Stimulated activated CD4-positive, alpha-beta T cell treated with anti-CD3 and anti-CD28 coated beads, Interleukin-1b, Interleukin-23, amount 100 ng/mL, for 1 hour (primary cell): ENCODE results near the gene APOE.
"Not testable (repeated sequence)": the region's sequence is repeated elsewhere in the genome, so short reads cannot be mapped to it uniquely, and the experiment has no call there.

Source experiments
- DNase-seq, 2 donors: peaks; one replicate each; pipeline ENCODE4 v3.0.0-alpha.2; 2020; ENCODE audit warnings: low read depth in 2 of 2

Gene APOE

DNA sequence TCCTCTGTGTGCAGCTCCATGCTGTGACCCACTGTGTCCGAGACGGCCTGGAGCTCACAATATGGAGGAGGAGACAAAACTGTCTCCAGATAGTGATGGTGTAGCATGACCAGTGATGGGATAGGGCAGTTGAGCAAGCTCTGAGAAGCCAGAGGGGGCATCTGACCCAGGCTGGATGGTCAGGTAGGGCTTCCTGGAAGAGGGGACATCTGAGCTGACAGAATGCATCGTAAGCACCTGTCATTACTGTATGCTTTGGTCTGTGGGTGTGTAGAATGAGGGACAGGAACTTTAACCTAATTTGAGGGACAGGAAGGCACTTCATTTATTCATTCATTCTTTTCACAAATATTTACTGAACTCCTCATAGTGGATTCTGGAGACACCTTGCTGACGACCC lies 21.0 kb upstream of the APOE start:
- no peak for DNase-seq

GRCh38 chr19:44886141-44886540 lies 19.5 kb upstream of the APOE start:
- no peak for DNase-seq

DNA sequence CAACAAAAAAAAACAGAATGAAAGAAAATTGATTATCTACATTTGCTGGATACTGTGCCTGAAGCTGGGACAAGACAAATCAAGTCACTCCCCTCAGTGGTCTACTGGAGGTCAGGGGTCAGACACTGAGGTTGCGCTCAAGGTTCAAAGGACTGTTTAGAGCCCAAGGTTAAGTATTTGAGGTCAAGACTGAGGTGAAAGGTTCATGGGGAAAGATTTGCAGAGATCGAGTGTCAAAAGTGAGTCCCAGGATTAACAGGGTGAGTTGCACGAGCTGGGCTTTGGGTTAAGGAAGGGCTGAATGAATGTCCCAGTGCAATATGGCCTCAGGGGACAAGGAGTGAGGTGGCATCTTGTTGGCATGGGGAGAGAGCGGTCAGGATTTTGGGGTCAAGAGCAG lies 17.9 kb upstream of the APOE start:
- no peak for DNase-seq

GRCh38 chr19:44888335-44888734 lies 17.3 kb upstream of the APOE start:
- DNase-seq: not testable (repeated sequence)

DNA sequence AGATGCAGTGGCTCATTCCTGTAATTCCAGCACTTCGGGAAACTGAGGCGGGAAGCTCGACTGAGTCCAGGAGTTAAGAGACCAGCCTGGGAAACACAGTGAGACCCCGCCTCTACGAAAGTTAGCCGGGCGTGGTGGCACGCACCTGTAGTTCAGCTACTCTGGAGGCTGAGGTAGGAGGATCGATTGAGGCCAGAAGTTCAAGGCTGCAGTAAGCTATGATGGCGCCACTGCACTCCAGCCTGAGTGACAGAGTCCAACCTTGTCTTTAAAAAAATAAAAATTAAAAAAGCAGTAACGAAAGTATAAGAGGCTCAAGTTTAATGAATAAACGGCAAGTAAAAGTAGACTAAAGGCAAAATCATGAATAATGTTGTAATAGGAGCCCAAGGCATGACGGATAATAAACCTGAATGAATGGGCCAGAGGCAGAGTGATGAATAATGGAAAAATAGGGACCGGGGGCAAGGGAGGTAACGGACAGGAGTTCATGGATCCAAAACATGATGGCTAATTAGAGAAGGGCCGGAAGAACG lies 15.7 kb upstream of the APOE start:
- DNase-seq: no peak

DNA sequence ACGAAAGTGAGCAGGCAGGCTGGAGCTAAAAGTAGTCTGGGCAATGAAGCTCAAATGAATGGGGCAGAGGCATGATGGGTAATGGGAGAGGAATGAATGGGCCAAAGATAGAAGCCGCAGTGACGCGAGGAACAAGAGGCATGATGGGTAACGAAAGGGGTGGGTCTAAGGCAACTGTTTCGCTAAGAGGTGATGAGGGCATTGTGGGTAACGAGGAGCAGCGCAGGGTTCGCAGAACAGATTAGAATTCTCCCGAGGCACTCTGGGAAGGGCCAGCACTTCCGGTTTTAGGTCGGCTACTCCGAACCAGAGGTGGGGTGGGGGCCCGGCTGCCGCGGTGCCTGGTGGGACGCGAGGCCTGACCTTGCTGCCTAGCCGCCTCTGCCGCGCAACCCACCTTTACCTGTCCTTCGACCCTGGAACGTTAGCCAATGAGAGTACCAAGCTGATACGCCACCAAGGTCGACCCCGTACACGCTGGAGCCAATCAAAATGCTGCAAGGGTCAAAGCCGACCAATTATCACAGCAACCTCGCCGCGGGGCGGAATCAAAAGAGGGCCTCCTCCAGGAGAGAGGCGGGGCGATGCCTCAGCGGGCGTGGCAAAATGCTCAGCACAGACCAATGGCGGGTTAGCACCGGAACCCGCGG lies 15.1 kb upstream of the APOE start:
- DNase-seq: peak in 1 of 2 donors; percentile 99

DNA sequence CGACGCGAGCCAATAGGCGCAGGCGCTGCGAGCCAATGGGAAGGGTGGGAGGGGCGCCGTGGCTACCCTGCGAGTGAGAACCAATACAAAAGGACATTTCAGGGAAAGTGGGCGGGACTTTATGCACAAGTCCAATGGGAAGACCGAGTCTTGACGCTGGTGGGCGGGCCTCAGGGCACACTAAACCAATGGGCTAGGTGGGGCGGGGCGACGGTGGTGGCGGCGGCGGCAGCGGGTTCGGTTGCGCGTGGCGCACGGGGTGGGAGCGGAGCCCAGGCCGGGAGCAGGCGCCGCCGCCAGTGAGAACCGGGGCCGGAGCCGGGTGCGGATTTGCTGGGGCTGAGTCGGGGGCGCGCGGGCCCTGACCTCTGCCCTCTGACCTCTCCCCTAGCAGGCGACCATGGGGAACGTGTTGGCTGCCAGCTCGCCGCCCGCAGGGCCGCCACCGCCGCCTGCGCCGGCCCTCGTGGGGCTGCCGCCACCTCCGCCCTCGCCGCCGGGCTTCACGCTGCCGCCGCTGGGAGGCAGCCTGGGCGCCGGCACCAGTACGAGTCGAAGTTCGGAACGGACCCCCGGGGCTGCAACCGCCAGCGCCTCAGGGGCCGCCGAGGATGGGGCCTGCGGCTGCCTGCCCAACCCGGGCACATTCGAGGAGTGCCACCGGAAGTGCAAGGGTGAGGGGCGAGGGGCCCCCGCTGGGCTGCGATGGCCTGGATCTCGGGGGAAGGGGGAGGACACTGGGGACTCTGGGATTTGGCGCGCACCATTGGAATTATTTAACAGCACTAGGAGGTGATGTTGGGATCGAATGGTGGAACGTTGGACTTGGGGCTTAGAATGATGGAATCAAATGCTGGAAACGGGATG lies 14.3 kb upstream of the APOE start, which contains the start of gene TOMM40:
TOMM40 (plus strand) TSS at position 239 of the 867 bp plus-strand sequence; CDS start at position 401, 162 bp downstream.
- peak in 1 of 2 donors; percentile 99 for DNase-seq

DNA sequence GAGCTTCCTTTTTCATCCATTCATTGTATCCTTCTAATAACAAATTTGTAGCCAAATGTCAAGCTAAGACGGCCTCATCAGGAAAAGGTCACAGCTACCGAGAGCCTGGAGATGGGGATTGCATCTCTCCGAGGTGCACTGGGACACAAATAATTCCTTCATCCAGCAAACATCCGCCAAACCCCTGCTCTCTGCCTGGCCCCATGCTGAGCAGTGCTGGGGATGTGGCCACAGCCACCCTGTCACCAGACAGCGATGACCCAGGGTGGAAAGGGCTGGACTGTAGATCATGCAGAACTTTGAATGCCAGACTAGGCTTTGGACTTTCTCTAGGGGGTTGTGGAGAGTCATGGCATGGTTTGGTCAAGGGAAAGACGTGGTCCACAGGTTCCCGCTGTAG lies 12.7 kb upstream of the APOE start:
- no peak for DNase-seq

DNA sequence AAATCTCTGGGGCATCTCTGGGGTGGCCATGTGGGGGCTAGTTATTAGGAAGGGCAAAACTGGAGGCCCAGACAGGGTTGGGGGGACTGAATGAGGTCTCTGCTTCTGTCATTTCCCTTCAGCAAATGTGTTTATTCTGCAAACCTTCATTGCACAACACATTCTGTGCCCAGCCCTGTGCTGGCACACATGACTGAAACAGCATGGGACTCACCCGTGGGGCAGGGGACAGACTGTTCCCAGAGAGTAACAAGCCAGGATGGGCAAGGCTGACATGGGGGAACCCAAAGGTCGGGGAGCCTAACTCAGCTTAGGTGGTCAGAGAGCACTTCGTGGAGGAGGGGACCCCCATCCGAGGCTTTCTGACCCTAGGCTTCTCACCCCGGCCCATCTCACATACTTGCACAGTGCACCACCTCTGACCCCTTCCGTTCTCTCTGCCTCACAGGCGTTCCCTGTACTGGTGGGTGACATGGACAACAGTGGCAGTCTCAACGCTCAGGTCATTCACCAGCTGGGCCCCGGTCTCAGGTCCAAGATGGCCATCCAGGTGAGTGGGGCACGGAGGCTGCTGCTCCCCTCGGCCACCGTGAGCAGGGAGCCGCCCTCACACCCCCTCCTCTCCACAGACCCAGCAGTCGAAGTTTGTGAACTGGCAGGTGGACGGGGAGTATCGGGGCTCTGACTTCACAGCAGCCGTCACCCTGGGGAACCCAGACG lies 12.1 kb upstream of the APOE start:
- no peak for DNase-seq

DNA sequence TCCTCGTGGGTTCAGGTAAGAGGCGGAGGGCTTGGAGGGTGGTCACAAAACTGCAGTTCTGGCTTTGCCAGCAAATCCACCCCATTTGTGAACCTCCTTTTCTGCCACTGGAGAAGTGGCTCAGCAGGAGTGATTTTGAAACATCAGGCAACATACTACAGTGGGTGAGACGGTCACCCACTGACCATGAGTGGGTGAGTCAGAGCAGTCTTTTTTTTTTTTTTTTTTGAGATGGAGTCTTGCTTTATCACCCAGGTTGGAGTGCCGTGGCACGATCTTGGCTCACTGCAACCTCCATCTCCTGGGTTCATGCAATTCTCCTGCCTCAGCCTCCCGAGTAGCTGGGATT lies 11.6 kb upstream of the APOE start:
- no peak for DNase-seq

DNA sequence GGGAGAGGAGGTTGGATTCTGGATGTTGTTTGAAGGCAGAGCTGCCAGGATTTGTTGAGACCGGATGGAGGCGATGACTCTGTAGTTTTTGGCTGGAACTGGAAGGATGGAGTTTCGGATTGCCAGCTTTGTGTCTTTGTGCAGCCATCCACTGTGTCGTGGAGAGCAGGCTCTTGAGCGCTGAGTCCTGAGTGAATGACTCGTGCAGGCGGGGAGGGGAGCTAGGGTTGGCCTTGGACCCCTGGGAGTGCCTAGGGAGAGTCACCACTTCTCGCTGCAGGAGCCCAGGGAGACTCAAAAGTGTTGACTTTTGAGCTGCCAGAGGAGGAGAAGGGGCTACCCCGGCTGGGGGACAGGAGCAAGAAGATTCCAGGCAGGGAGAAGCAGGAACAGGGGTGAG lies 10.7 kb upstream of the APOE start:
- DNase-seq: no peak

- no peak for DNase-seq
Measured at GRCh38 chr19:44897835-44898234, 7.8 kb upstream of the APOE start.

DNA sequence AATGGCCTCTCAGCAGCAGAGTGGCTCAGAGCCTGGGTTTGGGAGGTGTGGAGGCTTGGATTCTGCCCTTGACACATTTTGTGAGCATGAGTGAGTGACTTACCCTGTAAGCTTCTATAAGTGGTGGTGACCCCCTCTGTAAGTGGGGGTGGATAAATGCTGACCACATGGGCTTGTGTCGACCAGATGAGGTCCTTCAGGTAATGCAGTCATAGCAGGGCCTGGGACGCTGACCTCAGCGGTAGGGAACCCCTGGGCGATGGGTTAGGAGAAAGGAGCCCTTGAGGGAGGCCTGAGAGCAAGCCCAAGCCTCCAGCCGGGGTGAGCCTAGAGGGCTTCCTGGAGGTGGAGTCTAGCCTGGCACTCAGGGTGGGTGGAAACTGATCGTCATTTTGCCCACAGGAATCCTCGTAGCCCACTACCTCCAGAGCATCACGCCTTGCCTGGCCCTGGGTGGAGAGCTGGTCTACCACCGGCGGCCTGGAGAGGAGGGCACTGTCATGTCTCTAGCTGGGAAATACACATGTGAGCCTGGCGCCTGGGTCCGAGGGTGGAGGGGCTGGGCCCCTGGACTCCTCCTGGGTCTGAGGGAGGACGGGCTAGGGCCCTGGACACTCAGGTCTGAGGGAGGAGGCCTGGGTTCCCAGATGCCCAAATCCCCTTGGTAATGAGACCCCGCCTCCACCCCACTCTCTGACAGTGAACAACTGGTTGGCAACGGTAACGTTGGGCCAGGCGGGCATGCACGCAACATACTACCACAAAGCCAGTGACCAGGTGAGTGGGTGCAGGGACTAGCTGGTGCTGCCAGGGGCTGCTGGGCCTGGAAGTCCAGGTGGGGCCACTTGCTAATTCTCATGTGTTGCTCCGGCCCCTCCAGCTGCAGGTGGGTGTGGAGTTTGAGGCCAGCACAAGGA lies 5.0 kb upstream of the APOE start:
- no peak for DNase-seq

GRCh38 chr19:44903216-44903601 lies 2.4 kb upstream of the APOE start:
- no peak for DNase-seq

DNA sequence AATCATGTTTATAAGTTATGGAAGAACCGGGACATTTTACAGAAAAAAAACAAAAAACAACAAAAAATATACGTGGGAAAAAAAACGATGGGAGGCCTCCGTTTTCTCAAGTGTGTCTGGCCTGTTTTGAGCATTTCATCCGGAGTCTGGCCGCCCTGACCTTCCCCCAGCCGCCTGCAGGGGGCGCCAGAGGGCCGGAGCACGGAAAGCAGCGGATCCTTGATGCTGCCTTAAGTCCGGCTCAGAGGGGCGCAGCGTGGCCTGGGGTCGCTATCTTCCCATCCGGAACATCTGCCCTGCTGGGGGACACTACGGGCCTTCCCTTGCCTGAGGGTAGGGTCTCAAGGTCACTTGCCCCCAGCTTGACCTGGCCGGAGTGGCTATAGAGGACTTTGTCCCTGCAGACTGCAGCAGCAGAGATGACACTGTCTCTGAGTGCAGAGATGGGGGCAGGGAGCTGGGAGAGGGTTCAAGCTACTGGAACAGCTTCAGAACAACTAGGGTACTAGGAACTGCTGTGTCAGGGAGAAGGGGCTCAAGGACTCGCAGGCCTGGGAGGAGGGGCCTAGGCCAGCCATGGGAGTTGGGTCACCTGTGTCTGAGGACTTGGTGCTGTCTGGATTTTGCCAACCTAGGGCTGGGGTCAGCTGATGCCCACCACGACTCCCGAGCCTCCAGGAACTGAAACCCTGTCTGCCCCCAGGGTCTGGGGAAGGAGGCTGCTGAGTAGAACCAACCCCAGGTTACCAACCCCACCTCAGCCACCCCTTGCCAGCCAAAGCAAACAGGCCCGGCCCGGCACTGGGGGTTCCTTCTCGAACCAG lies 1.8 kb upstream of the APOE start:
- peak; percentile 45 to 68 for DNase-seq

DNA sequence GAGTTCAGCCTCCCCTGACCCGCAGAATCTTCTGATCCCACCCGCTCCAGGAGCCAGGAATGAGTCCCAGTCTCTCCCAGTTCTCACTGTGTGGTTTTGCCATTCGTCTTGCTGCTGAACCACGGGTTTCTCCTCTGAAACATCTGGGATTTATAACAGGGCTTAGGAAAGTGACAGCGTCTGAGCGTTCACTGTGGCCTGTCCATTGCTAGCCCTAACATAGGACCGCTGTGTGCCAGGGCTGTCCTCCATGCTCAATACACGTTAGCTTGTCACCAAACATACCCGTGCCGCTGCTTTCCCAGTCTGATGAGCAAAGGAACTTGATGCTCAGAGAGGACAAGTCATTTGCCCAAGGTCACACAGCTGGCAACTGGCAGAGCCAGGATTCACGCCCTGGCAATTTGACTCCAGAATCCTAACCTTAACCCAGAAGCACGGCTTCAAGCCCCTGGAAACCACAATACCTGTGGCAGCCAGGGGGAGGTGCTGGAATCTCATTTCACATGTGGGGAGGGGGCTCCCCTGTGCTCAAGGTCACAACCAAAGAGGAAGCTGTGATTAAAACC lies 1.1 kb upstream of the APOE start:
- DNase-seq: no peak

DNA sequence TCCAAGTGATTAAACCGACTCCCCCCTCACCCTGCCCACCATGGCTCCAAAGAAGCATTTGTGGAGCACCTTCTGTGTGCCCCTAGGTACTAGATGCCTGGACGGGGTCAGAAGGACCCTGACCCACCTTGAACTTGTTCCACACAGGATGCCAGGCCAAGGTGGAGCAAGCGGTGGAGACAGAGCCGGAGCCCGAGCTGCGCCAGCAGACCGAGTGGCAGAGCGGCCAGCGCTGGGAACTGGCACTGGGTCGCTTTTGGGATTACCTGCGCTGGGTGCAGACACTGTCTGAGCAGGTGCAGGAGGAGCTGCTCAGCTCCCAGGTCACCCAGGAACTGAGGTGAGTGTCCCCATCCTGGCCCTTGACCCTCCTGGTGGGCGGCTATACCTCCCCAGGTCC lies 2.0 kb downstream of the APOE start:
- no peak for DNase-seq

GRCh38 chr19:44908074-44908835 lies 2.7 kb downstream of the APOE start:
- no peak for DNase-seq

- DNase-seq: no peak
Measured at GRCh38 chr19:44908836-44909261, 3.3 kb downstream of the APOE start.
